ENCODE data around the gene MUSTN1. TPM values are rescaled to one million over a fixed set of nuclear protein-coding genes. Genes with fewer than 3 reads are reported as not detected.

Gene MUSTN1
- total and polyA plus RNA-seq, 2 experiments from 2014 or later, result 0.27 to 1.8 TPM

GRCh38 chr3:52839268-52839575 is 4.4 kb upstream of the MUSTN1 start:
- no peak overlapping the region for H3K4me3 ChIP-seq
- H2AFZ ChIP-seq, result no peak overlapping the region
- no peaks in the 10 kb centered on the region for H3K9me2 ChIP-seq (replicated peaks; ENCODE audit: insufficient read depth)
- DNase-seq (ENCODE audit: low spot score), result no peak
- no peaks in the 10 kb centered on the region for H3K79me2 ChIP-seq
- TF ChIP-seq CTCF (IDR thresholded peaks at IDR 0.05; ENCODE audit: poor library complexity) (no peak), EZH2phosphoT487 (IDR thresholded peaks at IDR 0.05; ENCODE audit: low read depth, severe bottlenecking, unreplicated experiment) (no peak), EZH2 (IDR thresholded peaks at IDR 0.05; ENCODE audit: borderline replicate concordance) (no peak)
- WGBS (ENCODE audit: low lambda C conversion rate, missing lambda C conversion rate), result 56% methylated on average over 2 of the region's 2 CpGs
- H3K27ac ChIP-seq, result no peak overlapping the region
- no peaks in the 10 kb centered on the region for H4K20me1 ChIP-seq (ENCODE audit: insufficient read depth, poor library complexity, severe bottlenecking)
- no peaks in the 10 kb centered on the region for H3K9me3 ChIP-seq (ENCODE audit: low read depth)
- no peaks in the 10 kb centered on the region for H3K36me3 ChIP-seq (replicated peaks; ENCODE audit: insufficient read depth, low read depth)
- H3K4me2 ChIP-seq, result no peak overlapping the region
- peaks cover 7% of the 10 kb centered on the region for H3K4me1 ChIP-seq (ENCODE audit: insufficient read depth)
- H3K27me3 ChIP-seq, result no peaks in the 10 kb centered on the region

GRCh38 chr3:52838561-52839267 is 3.9 kb upstream of the MUSTN1 start:
- Histone ChIP-seq H3K27me3 (no peaks in the 10 kb centered on the region), H4K20me1 (ENCODE audit: insufficient read depth, poor library complexity, severe bottlenecking) (no peaks in the 10 kb centered on the region), H3K27ac (no peak overlapping the region), H3K9me2 (replicated peaks; ENCODE audit: insufficient read depth) (no peaks in the 10 kb centered on the region), H3K4me1 (ENCODE audit: insufficient read depth) (peaks cover 7% of the 10 kb centered on the region), H3K9me3 (ENCODE audit: low read depth) (no peaks in the 10 kb centered on the region), H3K36me3 (replicated peaks; ENCODE audit: insufficient read depth, low read depth) (no peaks in the 10 kb centered on the region), H3K79me2 (no peaks in the 10 kb centered on the region), H3K4me2 (no peak overlapping the region), H2AFZ (no peak overlapping the region), H3K4me3 (no peak overlapping the region)
- DNase-seq (ENCODE audit: low spot score), result no peak
- TF ChIP-seq EZH2phosphoT487 (IDR thresholded peaks at IDR 0.05; ENCODE audit: low read depth, severe bottlenecking, unreplicated experiment) (no peak), CTCF (IDR thresholded peaks at IDR 0.05; ENCODE audit: poor library complexity) (no peak), EZH2 (IDR thresholded peaks at IDR 0.05; ENCODE audit: borderline replicate concordance) (no peak)
- WGBS (ENCODE audit: low lambda C conversion rate, missing lambda C conversion rate), result 91% methylated on average over 8 of the region's 8 CpGs

GRCh38 chr3:52836986-52837385 is 2.2 kb upstream of the MUSTN1 start:
- no peak overlapping the region for H3K27ac ChIP-seq
- H4K20me1 ChIP-seq (ENCODE audit: insufficient read depth, poor library complexity, severe bottlenecking), result no peaks in the 10 kb centered on the region
- TF ChIP-seq EZH2 (IDR thresholded peaks at IDR 0.05; ENCODE audit: borderline replicate concordance), result no peak
- no peak for TF ChIP-seq CTCF (IDR thresholded peaks at IDR 0.05; ENCODE audit: poor library complexity)
- no peak for TF ChIP-seq EZH2phosphoT487 (IDR thresholded peaks at IDR 0.05; ENCODE audit: low read depth, severe bottlenecking, unreplicated experiment)
- H2AFZ ChIP-seq, result no peak overlapping the region
- H3K4me3 ChIP-seq, result no peak overlapping the region
- 93% methylated on average over 4 of the region's 4 CpGs for WGBS (ENCODE audit: low lambda C conversion rate, missing lambda C conversion rate)
- no peaks in the 10 kb centered on the region for H3K9me2 ChIP-seq (replicated peaks; ENCODE audit: insufficient read depth)
- H3K79me2 ChIP-seq, result no peaks in the 10 kb centered on the region
- no peaks in the 10 kb centered on the region for H3K9me3 ChIP-seq (ENCODE audit: low read depth)
- H3K27me3 ChIP-seq, result no peaks in the 10 kb centered on the region
- no peak for DNase-seq (ENCODE audit: low spot score)
- no peak overlapping the region for H3K4me2 ChIP-seq
- no peaks in the 10 kb centered on the region for H3K36me3 ChIP-seq (replicated peaks; ENCODE audit: insufficient read depth, low read depth)
- peaks cover 7% of the 10 kb centered on the region for H3K4me1 ChIP-seq (ENCODE audit: insufficient read depth)

All from hepatocyte (in vitro differentiated cells).